ENCODE measurements around the gene SSBP2.

SSBP2 gene

GRCh38 chr5:81590498-81591384 is 160.2 kb downstream of the SSBP2 start:
- DNase-seq (ENCODE audit: insufficient read length, low spot score) (no peak), FAIRE-seq (no peak)
- no peak for TF ChIP-seq CTCF (IDR thresholded peaks at IDR 0.05; ENCODE audit: insufficient read depth, missing control alignments)

GRCh38 chr5:81579262-81579924 is 171.5 kb downstream of the SSBP2 start:
- DNase-seq (ENCODE audit: insufficient read length, low spot score), result no peak
- no peak for TF ChIP-seq CTCF (IDR thresholded peaks at IDR 0.05; ENCODE audit: insufficient read depth, missing control alignments)
- FAIRE-seq, result peak; percentile 60

- DNase-seq (ENCODE audit: insufficient read length, low spot score) (no peak), FAIRE-seq (no peak)
- TF ChIP-seq CTCF (IDR thresholded peaks at IDR 0.05; ENCODE audit: insufficient read depth, missing control alignments), result no peak
These were observed 173.8 kb downstream of the SSBP2 start for GRCh38 chr5:81577091-81577490.

GRCh38 chr5:81575924-81576323 is 175.0 kb downstream of the SSBP2 start:
- FAIRE-seq (no peak), DNase-seq (ENCODE audit: insufficient read length, low spot score) (no peak)
- no peak for TF ChIP-seq CTCF (IDR thresholded peaks at IDR 0.05; ENCODE audit: insufficient read depth, missing control alignments)

- DNase-seq (ENCODE audit: insufficient read length, low spot score) (no peak), FAIRE-seq (peak; percentile 41)
- no peak for TF ChIP-seq CTCF (IDR thresholded peaks at IDR 0.05; ENCODE audit: insufficient read depth, missing control alignments)
These were observed 178.7 kb downstream of the SSBP2 start for GRCh38 chr5:81572201-81572600.

- no peak for FAIRE-seq
- TF ChIP-seq CTCF (IDR thresholded peaks at IDR 0.05; ENCODE audit: insufficient read depth, missing control alignments), result no peak
These were observed 192.7 kb downstream of the SSBP2 start for GRCh38 chr5:81558188-81558587.

GRCh38 chr5:81556809-81557208 is 194.1 kb downstream of the SSBP2 start:
- DNase-seq (ENCODE audit: insufficient read length, low spot score) (no peak), FAIRE-seq (no peak)
- no peak for TF ChIP-seq CTCF (IDR thresholded peaks at IDR 0.05; ENCODE audit: insufficient read depth, missing control alignments)

More at GRCh38 chr5:81558188-81558587, 192.7 kb downstream of the SSBP2 start:
- no peak for DNase-seq (ENCODE audit: insufficient read length, low spot score)

Data from D721Med (cell line).